Measurements from ENCODE around the gene SMCO3. TPM values are rescaled to one million over a fixed set of nuclear protein-coding genes. Genes with fewer than 3 reads are reported as not detected.
A peak's percentile ranks its signal among the peaks of the same experiment; 100 is the strongest.

The SMCO3 gene
- total RNA-seq, 2 experiments from 2014 or later = not detected

- Histone ChIP-seq H3K36me3 (ENCODE audit: insufficient read depth, low read length) (peaks cover 43% of the 10 kb centered on the region), H3K9me2 (ENCODE audit: insufficient read depth, low read length) (no peaks in the 10 kb centered on the region), H3K27ac (ENCODE audit: low read depth, low read length, poor library complexity, severe bottlenecking) (peak overlapping the region; percentile 61), H2AFZ (ENCODE audit: low read length) (no peak overlapping the region), H3K4me2 (ENCODE audit: low read length) (peak overlapping the region; percentile 79), H4K20me1 (ENCODE audit: insufficient read depth, low read length) (peaks cover 23% of the 10 kb centered on the region; the same call in 1 of the 2 replicates), H3K79me2 (ENCODE audit: insufficient read depth, low read depth, low read length) (peaks cover 68% of the 10 kb centered on the region), H3K9me3 (ENCODE audit: low read length) (no peaks in the 10 kb centered on the region), H3K4me1 (ENCODE audit: insufficient read depth, low read length, poor library complexity, severe bottlenecking) (peaks cover 36% of the 10 kb centered on the region), H3K4me3 (ENCODE audit: low read depth, low read length, poor library complexity, severe bottlenecking) (peak overlapping the region; percentile 77)
- intact Hi-C loops (cut with micrococcal nuclease; ENCODE audit: unreplicated experiment) = loop anchor here (10.0 kb wide), 1 partner anchor 723 kb away; no protein-coding TSS in a partner anchor
- TSS peak; percentile 65 for BruUV-seq (replicated peaks)
- TF ChIP-seq EZH2phosphoT487 (IDR thresholded peaks at IDR 0.05; ENCODE audit: borderline replicate concordance, low read depth, low read length) (no peak), CTCF (conservative IDR thresholded peaks at IDR 0.05; ENCODE audit: low read length) (no peak)
- POLR2A ChIA-PET = interaction anchor here (0.6 to 9.9 kb wide), 13 partner anchors 9 to 548 kb away, joined by 3 to 162 read pairs (median 3); partner anchors contain the start of gene SMCO3
- CTCF ChIA-PET (ENCODE audit: unreplicated experiment) = interaction anchor here (1.5 to 1.7 kb wide), 2 partner anchors 29 to 33 kb away, joined by 3 to 5 read pairs; no protein-coding TSS in a partner anchor
- DNase-seq (ENCODE audit: low spot score) = peak; percentile 21
Measured at GRCh38 chr12:14802247-14802646, 11.7 kb downstream of the SMCO3 start.

- BruUV-seq (replicated peaks) = no TSS peak
- POLR2A ChIA-PET = interaction anchor here (0.7 to 1.5 kb wide), 2 partner anchors 10 to 211 kb away, joined by 3 to 4 read pairs; no protein-coding TSS in a partner anchor
- CTCF ChIA-PET (ENCODE audit: unreplicated experiment) = no interaction called here
Measured at GRCh38 chr12:14795028-14795448, 18.9 kb downstream of the SMCO3 start.

More at GRCh38 chr12:14795028-14795448, 18.9 kb downstream of the SMCO3 start:
- TF ChIP-seq CTCF (conservative IDR thresholded peaks at IDR 0.05; ENCODE audit: low read length) (no peak), EZH2phosphoT487 (IDR thresholded peaks at IDR 0.05; ENCODE audit: borderline replicate concordance, low read depth, low read length) (no peak)
- H3K27ac ChIP-seq (ENCODE audit: low read depth, low read length, poor library complexity, severe bottlenecking) = no peak overlapping the region
- peaks cover 98% of the 10 kb centered on the region for H3K36me3 ChIP-seq (ENCODE audit: insufficient read depth, low read length)
- no peak overlapping the region for H3K4me3 ChIP-seq (ENCODE audit: low read depth, low read length, poor library complexity, severe bottlenecking)
- H3K9me2 ChIP-seq (ENCODE audit: insufficient read depth, low read length) = no peaks in the 10 kb centered on the region
- peaks cover 20% of the 10 kb centered on the region; the same call in 1 of the 2 replicates for H3K79me2 ChIP-seq (ENCODE audit: insufficient read depth, low read depth, low read length)
- no peak overlapping the region for H2AFZ ChIP-seq (ENCODE audit: low read length)
- H4K20me1 ChIP-seq (ENCODE audit: insufficient read depth, low read length) = no peaks in the 10 kb centered on the region
- intact Hi-C loops (cut with micrococcal nuclease; ENCODE audit: unreplicated experiment) = no loop called here
- DNase-seq (ENCODE audit: low spot score) = no peak
- H3K4me1 ChIP-seq (ENCODE audit: insufficient read depth, low read length, poor library complexity, severe bottlenecking) = no peaks in the 10 kb centered on the region
- no peaks in the 10 kb centered on the region for H3K9me3 ChIP-seq (ENCODE audit: low read length)
- H3K4me2 ChIP-seq (ENCODE audit: low read length) = no peak overlapping the region
